Neural cell (in vitro differentiated cells): Measurements from ENCODE around the gene NLRP14. TPM values are rescaled to one million over a fixed set of nuclear protein-coding genes. Genes with fewer than 3 reads are reported as not detected.
A peak's percentile ranks its signal among the peaks of the same experiment; 100 is the strongest.

Experiments used
- H2AFZ ChIP-seq: fragments of 200-600, 300-800 bp; sonication (generic), shearing (Covaris generic); 2 replicates; pipeline ENCODE4 v1.6.0; 2014; ENCODE audit warnings: low read depth, mild to moderate bottlenecking, antibody characterized with exemption, low read length, moderate library complexity
- H3F3A ChIP-seq: fragments of 200-600 bp; shearing (Covaris generic); 2 replicates; pipeline ENCODE4 v1.6.1; 2016; ENCODE audit warnings: mild to moderate bottlenecking, moderate library complexity, mixed read lengths, antibody characterized with exemption, low read length; ENCODE audit not compliant: insufficient read depth, poor library complexity, severe bottlenecking
- H3K27ac ChIP-seq: fragments of 200-600, 300-800 bp; sonication (generic), shearing (Covaris generic); 2 replicates; pipeline ENCODE4 v1.5.1; 2014; ENCODE audit warnings: mild to moderate bottlenecking, low read length, moderate library complexity
- H3K27me3 ChIP-seq: fragments of 300-800, 200-600 bp; sonication (generic), shearing (Covaris generic); 2 replicates; pipeline ENCODE4 v1.6.0; 2014; ENCODE audit warnings: mild to moderate bottlenecking, low read depth, low read length, moderate library complexity; ENCODE audit not compliant: insufficient read depth
- H3K36me3 ChIP-seq: fragments of 300-800, 200-600 bp; sonication (generic), shearing (Covaris generic); 2 replicates; pipeline ENCODE4 v1.5.1; 2014; ENCODE audit warnings: mild to moderate bottlenecking, antibody characterized with exemption, low read length, moderate library complexity; ENCODE audit not compliant: insufficient read depth
- H3K4me2 ChIP-seq: fragments of 300-800, 200-600 bp; sonication (generic), shearing (Covaris generic); 2 replicates; pipeline ENCODE4 v1.6.0; 2014; ENCODE audit warnings: mild to moderate bottlenecking, low read length
- H3K4me3 ChIP-seq: fragments of 300-800, 200-600 bp; sonication (generic), shearing (Covaris generic); 2 replicates; pipeline ENCODE4 v1.5.1; 2014; ENCODE audit warnings: mild to moderate bottlenecking, low read length, moderate library complexity
- H3K79me2 ChIP-seq: fragments of 200-600 bp; shearing (Covaris generic); replicated peaks from 2 replicates; pipeline ENCODE4 v1.6.0; 2014; ENCODE audit warnings: mild to moderate bottlenecking, low read length, moderate library complexity; ENCODE audit not compliant: insufficient read depth
- H3K9ac ChIP-seq: fragments of 300-800, 200-600 bp; sonication (generic), shearing (Covaris generic); 2 replicates; pipeline ENCODE4 v1.6.1; 2016; ENCODE audit warnings: mild to moderate bottlenecking, low read length, mixed read lengths
- H3K9me2 ChIP-seq: fragments of 200-600 bp; shearing (Covaris generic); 2 replicates; pipeline ENCODE4 v1.6.1; 2016; ENCODE audit warnings: mild to moderate bottlenecking, low read length, mixed read lengths; ENCODE audit not compliant: insufficient read depth
- H3K9me3 ChIP-seq: fragments of 200-600, 300-800 bp; sonication (generic), shearing (Covaris generic); 2 replicates; pipeline ENCODE4 v1.6.1; 2016; ENCODE audit warnings: mild to moderate bottlenecking, mixed run types, low read length, moderate library complexity, mixed read lengths
- H4K20me1 ChIP-seq: fragments of 200-600 bp; shearing (Covaris generic); 2 replicates; pipeline ENCODE4 v1.6.1; 2016; ENCODE audit warnings: mild to moderate bottlenecking, mixed run types; ENCODE audit not compliant: insufficient read depth
- CTCF ChIP-seq: fragments of 450-650 bp; IDR thresholded peaks from 2 replicates; pipeline ENCODE4 v1.5.1; 2014; ENCODE audit warnings: antibody characterized with exemption, mild to moderate bottlenecking, moderate library complexity; ENCODE audit not compliant: poor library complexity, severe bottlenecking
- EP300 ChIP-seq: fragments of 450-650 bp; conservative IDR thresholded peaks from 2 replicates; pipeline ENCODE4 v1.6.1; 2014; ENCODE audit warnings: antibody characterized with exemption, mild to moderate bottlenecking, moderate library complexity; ENCODE audit not compliant: poor library complexity, severe bottlenecking
- EZH2 ChIP-seq: fragments of 200-600, 300-800 bp; shearing (Covaris generic), sonication (generic); IDR thresholded peaks from 2 replicates; pipeline ENCODE4 v1.6.1; 2014; ENCODE audit warnings: antibody characterized with exemption, low read length, borderline replicate concordance, mild to moderate bottlenecking; ENCODE audit not compliant: insufficient read depth, poor library complexity, severe bottlenecking
- POLR2AphosphoS5 ChIP-seq: IDR thresholded peaks from 2 replicates; pipeline ENCODE4 v1.6.1; 2012
- RAD21 ChIP-seq: fragments of 450-650 bp; conservative IDR thresholded peaks from 2 replicates; pipeline ENCODE4 v1.6.1; 2014; ENCODE audit warnings: antibody characterized with exemption, mild to moderate bottlenecking, moderate library complexity
- REST ChIP-seq: IDR thresholded peaks from 2 replicates; pipeline ENCODE4 v1.6.1; 2012; ENCODE audit warnings: borderline replicate concordance
- SMC3 ChIP-seq: fragments of 450-650 bp; conservative IDR thresholded peaks from 2 replicates; pipeline ENCODE4 v1.6.1; 2014; ENCODE audit warnings: antibody characterized with exemption, mild to moderate bottlenecking, moderate library complexity; ENCODE audit not compliant: poor library complexity
- TAF1 ChIP-seq: IDR thresholded peaks from 2 replicates; pipeline ENCODE4 v1.6.1; 2012; ENCODE audit warnings: low read depth
- polyA plus RNA-seq: library from polyadenylated mRNA; depleted of rRNA; stranded (reverse); fragments of >200 nt; gene quantifications from 2 replicates; pipeline ENCODE4 v1.2.3, GENCODE V29; 2014

NLRP14 gene
- polyA plus RNA-seq, 1 donor from 2014 or later = 0.48 TPM

DNA sequence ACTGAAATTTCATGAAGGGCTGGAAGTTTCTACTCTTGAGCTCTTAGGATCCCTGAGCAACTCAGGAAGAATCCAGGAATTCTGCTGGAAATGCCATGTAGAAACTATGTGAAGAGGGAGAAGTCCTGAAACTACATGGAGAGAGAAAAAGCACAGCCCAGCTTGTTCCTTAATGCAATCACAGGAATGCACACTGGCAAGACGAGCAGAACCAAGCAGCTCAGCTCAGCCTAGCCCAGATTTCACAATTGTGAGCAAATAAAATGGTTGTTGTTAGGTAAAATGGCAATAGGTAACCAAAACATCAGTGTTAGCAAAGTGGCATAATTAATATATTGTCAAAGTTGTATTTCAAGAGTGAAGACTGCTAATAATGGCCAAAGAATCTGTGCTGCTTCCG is 28.3 kb upstream of the NLRP14 start:
- Histone ChIP-seq H3K27ac (no peak overlapping the region), H3K9me2 (no peaks in the 10 kb centered on the region), H2AFZ (no peak overlapping the region), H3K27me3 (no peaks in the 10 kb centered on the region), H3K9me3 (no peaks in the 10 kb centered on the region), H3K36me3 (no peaks in the 10 kb centered on the region), H3K4me2 (no peak overlapping the region), H4K20me1 (no peaks in the 10 kb centered on the region), H3K9ac (no peak overlapping the region), H3K79me2 (no peaks in the 10 kb centered on the region), H3K4me3 (no peak overlapping the region), H3F3A (no peaks in the 10 kb centered on the region)
- TF ChIP-seq TAF1 (no peak), RAD21 (no peak)

GRCh38 chr11:6992457-6993417 is 27.5 kb upstream of the NLRP14 start:
- no peak overlapping the region for H2AFZ ChIP-seq
- TF ChIP-seq CTCF = no peak
- peak; percentile 51 for TF ChIP-seq EP300
- TF ChIP-seq REST = no peak
- no peak for TF ChIP-seq SMC3
- TF ChIP-seq POLR2AphosphoS5 = no peak
- TF ChIP-seq EZH2 = no peak
- no peaks in the 10 kb centered on the region for H3K27me3 ChIP-seq
- no peaks in the 10 kb centered on the region for H3K9me2 ChIP-seq
- no peaks in the 10 kb centered on the region for H3F3A ChIP-seq
- H3K9me3 ChIP-seq = no peaks in the 10 kb centered on the region
- no peak overlapping the region for H3K4me3 ChIP-seq
- H4K20me1 ChIP-seq = no peaks in the 10 kb centered on the region
- no peak overlapping the region for H3K9ac ChIP-seq
- no peaks in the 10 kb centered on the region for H3K79me2 ChIP-seq
- H3K36me3 ChIP-seq = no peaks in the 10 kb centered on the region
- no peak overlapping the region for H3K27ac ChIP-seq
- H3K4me2 ChIP-seq = no peak overlapping the region
